HepG2 (cell line): Measurements from ENCODE around the gene UACA. TPM values are rescaled to one million over a fixed set of nuclear protein-coding genes. Genes with fewer than 3 reads are reported as not detected.

Experiments used
- CEBPB ChIP-seq: IDR thresholded peaks from 2 replicates; pipeline ENCODE4 v1.6.1; 2011; ENCODE audit warnings: low read depth, low read length, improper control_type of control experiment, borderline replicate concordance
- ELF1 ChIP-seq: sonication (generic); formaldehyde crosslinking; IDR thresholded peaks from 2 replicates; pipeline ENCODE4 v1.4.0; 2020; ENCODE audit warnings: missing genetic modification reagents
- HOXA7 ChIP-seq: sonication (generic); formaldehyde crosslinking; IDR thresholded peaks from 2 replicates; pipeline ENCODE4 v1.8.1; 2022; ENCODE audit warnings: mild to moderate bottlenecking, missing genetic modification reagents, moderate library complexity
- MBD4 ChIP-seq: IDR thresholded peaks from 2 replicates; pipeline ENCODE4 v1.6.1; 2012; ENCODE audit warnings: low read length, inconsistent platforms, borderline replicate concordance
- NKX3-1 ChIP-seq: sonication (generic); formaldehyde crosslinking; IDR thresholded peaks from 2 replicates; pipeline ENCODE4 v1.5.0; 2020; ENCODE audit warnings: missing genetic modification reagents
- PHF21A ChIP-seq: sonication (generic); formaldehyde crosslinking; IDR thresholded peaks from 2 replicates; pipeline ENCODE4 v1.5.0; 2020; ENCODE audit warnings: mild to moderate bottlenecking, missing genetic modification reagents
- RELA ChIP-seq: sonication (generic); formaldehyde crosslinking; IDR thresholded peaks from 2 replicates; pipeline ENCODE4 v1.4.0; 2020; ENCODE audit warnings: missing genetic modification reagents
- REXO4 ChIP-seq: sonication (generic); formaldehyde crosslinking; IDR thresholded peaks from 2 replicates; pipeline ENCODE4 v1.8.0; 2022; ENCODE audit warnings: missing genetic modification reagents, mild to moderate bottlenecking, borderline replicate concordance
- RORA ChIP-seq: sonication (generic); formaldehyde crosslinking; IDR thresholded peaks from 2 replicates; pipeline ENCODE4 v1.5.0; 2020; ENCODE audit warnings: mild to moderate bottlenecking, missing genetic modification reagents, moderate library complexity
- ZNF205 ChIP-seq: IDR thresholded peaks from 2 replicates; pipeline ENCODE4 v1.6.1; 2018; ENCODE audit warnings: missing biosample characterization, missing genetic modification reagents
- ZNF777 ChIP-seq: sonication (generic); formaldehyde crosslinking; IDR thresholded peaks from 2 replicates; pipeline ENCODE4 v1.4.0; 2020; ENCODE audit warnings: missing genetic modification reagents
- ZNF850 ChIP-seq: sonication (generic); formaldehyde crosslinking; conservative IDR thresholded peaks from 2 replicates; pipeline ENCODE4 v1.9.0; 2021; ENCODE audit warnings: mild to moderate bottlenecking, missing genetic modification reagents
- polyA plus RNA-seq, 8 experiments: library from polyadenylated mRNA; depleted of rRNA in 3 of 8; stranded (reverse) in 7 of 8; unstranded in 1 of 8; fragments of >200 nt; fragmentation: Illumina TruSeq in 4 of 8; extraction: Trizol in 4 of 8; gene quantifications; 2 replicates each; pipeline versions ENCODE4 v1.2.1 to v1.2.3, GENCODE V29; 2011 to 2016; ENCODE audit warnings: low read depth in 4 of 8, missing spikeins in 1 of 8, mixed read lengths in 1 of 8; ENCODE audit not compliant: insufficient read depth in 1 of 8
- total RNA-seq, 5 experiments: library from RNA; depleted of rRNA; stranded (reverse); fragments of >200 nt; fragmentation: Illumina TruSeq; extraction: Trizol; gene quantifications; 2 replicates each; pipeline ENCODE4 v1.2.3, GENCODE V29; 2016; ENCODE audit warnings: low read depth in 1 of 5
- TF ChIP-seq, protein P1 (sequence below): IDR thresholded peaks from 2 replicates; pipeline ENCODE4 v1.6.1; 2016; ENCODE audit warnings: missing compliant biosample characterization, missing genetic modification reagents, borderline replicate concordance
- TF ChIP-seq, protein P2 (sequence below): sonication (generic); formaldehyde crosslinking; IDR thresholded peaks from 2 replicates; pipeline ENCODE4 v1.4.0; 2020; ENCODE audit warnings: missing genetic modification reagents, borderline replicate concordance
- TF ChIP-seq, protein P3 (sequence below): IDR thresholded peaks from 2 replicates; pipeline ENCODE4 v1.6.1; 2016; ENCODE audit warnings: low read depth, missing genetic modification reagents, missing compliant biosample characterization
- TF ChIP-seq, protein P4 (sequence below): sonication (generic); formaldehyde crosslinking; IDR thresholded peaks from 2 replicates; pipeline ENCODE4 v1.5.1; 2020; ENCODE audit warnings: mild to moderate bottlenecking, missing genetic modification reagents

Gene UACA
- total and polyA plus RNA-seq, 2 of the 13 experiments (the other 11 are each of a cell fraction or from before 2014, with no cell fraction given) = 17.8 to 39.2 TPM

DNA sequence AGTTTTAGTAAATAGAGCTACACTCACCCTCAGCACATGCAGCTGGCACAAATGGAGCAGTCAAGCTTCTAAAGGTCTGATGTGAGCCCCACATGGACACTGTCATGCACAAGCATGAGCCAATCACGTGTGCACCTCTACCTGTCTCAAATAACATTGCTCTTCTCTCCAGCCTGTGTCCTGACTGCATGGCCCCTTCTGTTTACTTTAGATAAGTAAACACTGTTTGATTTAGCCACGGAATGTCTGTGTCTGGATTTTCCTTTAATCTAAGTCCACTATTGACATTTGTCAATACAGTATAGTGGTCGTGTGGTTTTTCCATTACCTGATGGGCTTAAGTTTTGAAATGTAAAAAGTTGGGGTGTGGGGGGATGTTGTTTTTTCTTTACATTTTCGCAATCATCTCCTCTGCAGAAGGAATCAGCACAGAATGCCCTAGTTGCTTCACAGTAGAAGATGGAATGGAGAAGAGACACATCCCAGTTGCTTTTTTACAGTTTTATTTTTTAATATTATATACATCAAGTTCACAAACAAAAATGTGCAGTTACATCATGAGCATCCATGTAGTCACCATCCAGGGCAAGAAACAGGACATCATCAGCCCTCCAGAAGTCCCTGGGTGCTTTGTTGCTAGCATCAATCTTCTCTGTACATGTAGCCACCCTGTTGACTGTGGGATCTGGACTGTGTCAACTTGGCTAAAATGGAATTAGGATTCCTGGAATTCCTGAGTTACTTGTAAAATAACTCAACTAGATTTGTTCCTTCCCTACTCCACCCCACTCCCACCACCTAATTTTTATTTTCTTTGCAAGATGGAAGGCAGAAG lies 146.1 kb downstream of the UACA start (continued):
- TF ChIP-seq ZNF850 (CRISPR knock-in tag) (no peak), MBD4 (no peak), CEBPB (peak; percentile 52; the same call in 1 of the 2 replicates), PHF21A (CRISPR knock-in tag) (peak; percentile 91), RELA (no peak), NKX3-1 (CRISPR knock-in tag) (peak; percentile 76; the same call in 1 of the 2 replicates), ZNF205 (CRISPR knock-in tag) (peak; percentile 81; the same call in 1 of the 2 replicates), RORA (CRISPR knock-in tag) (no peak), HOXA7 (CRISPR knock-in tag) (no peak), ZNF777 (CRISPR knock-in tag) (no peak), REXO4 (CRISPR knock-in tag) (no peak), ELF1 (CRISPR knock-in tag) (peak; percentile 34)
- TF ChIP-seq, protein P1, sequence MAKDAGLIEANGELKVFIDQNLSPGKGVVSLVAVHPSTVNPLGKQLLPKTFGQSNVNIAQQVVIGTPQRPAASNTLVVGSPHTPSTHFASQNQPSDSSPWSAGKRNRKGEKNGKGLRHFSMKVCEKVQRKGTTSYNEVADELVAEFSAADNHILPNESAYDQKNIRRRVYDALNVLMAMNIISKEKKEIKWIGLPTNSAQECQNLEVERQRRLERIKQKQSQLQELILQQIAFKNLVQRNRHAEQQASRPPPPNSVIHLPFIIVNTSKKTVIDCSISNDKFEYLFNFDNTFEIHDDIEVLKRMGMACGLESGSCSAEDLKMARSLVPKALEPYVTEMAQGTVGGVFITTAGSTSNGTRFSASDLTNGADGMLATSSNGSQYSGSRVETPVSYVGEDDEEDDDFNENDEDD = peak; percentile 59; the same call in 1 of the 2 replicates
- TF ChIP-seq, protein P2, sequence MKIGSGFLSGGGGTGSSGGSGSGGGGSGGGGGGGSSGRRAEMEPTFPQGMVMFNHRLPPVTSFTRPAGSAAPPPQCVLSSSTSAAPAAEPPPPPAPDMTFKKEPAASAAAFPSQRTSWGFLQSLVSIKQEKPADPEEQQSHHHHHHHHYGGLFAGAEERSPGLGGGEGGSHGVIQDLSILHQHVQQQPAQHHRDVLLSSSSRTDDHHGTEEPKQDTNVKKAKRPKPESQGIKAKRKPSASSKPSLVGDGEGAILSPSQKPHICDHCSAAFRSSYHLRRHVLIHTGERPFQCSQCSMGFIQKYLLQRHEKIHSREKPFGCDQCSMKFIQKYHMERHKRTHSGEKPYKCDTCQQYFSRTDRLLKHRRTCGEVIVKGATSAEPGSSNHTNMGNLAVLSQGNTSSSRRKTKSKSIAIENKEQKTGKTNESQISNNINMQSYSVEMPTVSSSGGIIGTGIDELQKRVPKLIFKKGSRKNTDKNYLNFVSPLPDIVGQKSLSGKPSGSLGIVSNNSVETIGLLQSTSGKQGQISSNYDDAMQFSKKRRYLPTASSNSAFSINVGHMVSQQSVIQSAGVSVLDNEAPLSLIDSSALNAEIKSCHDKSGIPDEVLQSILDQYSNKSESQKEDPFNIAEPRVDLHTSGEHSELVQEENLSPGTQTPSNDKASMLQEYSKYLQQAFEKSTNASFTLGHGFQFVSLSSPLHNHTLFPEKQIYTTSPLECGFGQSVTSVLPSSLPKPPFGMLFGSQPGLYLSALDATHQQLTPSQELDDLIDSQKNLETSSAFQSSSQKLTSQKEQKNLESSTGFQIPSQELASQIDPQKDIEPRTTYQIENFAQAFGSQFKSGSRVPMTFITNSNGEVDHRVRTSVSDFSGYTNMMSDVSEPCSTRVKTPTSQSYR = peak; percentile 92
- TF ChIP-seq, protein P3, sequence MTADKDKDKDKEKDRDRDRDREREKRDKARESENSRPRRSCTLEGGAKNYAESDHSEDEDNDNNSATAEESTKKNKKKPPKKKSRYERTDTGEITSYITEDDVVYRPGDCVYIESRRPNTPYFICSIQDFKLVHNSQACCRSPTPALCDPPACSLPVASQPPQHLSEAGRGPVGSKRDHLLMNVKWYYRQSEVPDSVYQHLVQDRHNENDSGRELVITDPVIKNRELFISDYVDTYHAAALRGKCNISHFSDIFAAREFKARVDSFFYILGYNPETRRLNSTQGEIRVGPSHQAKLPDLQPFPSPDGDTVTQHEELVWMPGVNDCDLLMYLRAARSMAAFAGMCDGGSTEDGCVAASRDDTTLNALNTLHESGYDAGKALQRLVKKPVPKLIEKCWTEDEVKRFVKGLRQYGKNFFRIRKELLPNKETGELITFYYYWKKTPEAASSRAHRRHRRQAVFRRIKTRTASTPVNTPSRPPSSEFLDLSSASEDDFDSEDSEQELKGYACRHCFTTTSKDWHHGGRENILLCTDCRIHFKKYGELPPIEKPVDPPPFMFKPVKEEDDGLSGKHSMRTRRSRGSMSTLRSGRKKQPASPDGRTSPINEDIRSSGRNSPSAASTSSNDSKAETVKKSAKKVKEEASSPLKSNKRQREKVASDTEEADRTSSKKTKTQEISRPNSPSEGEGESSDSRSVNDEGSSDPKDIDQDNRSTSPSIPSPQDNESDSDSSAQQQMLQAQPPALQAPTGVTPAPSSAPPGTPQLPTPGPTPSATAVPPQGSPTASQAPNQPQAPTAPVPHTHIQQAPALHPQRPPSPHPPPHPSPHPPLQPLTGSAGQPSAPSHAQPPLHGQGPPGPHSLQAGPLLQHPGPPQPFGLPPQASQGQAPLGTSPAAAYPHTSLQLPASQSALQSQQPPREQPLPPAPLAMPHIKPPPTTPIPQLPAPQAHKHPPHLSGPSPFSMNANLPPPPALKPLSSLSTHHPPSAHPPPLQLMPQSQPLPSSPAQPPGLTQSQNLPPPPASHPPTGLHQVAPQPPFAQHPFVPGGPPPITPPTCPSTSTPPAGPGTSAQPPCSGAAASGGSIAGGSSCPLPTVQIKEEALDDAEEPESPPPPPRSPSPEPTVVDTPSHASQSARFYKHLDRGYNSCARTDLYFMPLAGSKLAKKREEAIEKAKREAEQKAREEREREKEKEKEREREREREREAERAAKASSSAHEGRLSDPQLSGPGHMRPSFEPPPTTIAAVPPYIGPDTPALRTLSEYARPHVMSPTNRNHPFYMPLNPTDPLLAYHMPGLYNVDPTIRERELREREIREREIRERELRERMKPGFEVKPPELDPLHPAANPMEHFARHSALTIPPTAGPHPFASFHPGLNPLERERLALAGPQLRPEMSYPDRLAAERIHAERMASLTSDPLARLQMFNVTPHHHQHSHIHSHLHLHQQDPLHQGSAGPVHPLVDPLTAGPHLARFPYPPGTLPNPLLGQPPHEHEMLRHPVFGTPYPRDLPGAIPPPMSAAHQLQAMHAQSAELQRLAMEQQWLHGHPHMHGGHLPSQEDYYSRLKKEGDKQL (CRISPR knock-in tag) = peak; percentile 99
- TF ChIP-seq, protein P4, sequence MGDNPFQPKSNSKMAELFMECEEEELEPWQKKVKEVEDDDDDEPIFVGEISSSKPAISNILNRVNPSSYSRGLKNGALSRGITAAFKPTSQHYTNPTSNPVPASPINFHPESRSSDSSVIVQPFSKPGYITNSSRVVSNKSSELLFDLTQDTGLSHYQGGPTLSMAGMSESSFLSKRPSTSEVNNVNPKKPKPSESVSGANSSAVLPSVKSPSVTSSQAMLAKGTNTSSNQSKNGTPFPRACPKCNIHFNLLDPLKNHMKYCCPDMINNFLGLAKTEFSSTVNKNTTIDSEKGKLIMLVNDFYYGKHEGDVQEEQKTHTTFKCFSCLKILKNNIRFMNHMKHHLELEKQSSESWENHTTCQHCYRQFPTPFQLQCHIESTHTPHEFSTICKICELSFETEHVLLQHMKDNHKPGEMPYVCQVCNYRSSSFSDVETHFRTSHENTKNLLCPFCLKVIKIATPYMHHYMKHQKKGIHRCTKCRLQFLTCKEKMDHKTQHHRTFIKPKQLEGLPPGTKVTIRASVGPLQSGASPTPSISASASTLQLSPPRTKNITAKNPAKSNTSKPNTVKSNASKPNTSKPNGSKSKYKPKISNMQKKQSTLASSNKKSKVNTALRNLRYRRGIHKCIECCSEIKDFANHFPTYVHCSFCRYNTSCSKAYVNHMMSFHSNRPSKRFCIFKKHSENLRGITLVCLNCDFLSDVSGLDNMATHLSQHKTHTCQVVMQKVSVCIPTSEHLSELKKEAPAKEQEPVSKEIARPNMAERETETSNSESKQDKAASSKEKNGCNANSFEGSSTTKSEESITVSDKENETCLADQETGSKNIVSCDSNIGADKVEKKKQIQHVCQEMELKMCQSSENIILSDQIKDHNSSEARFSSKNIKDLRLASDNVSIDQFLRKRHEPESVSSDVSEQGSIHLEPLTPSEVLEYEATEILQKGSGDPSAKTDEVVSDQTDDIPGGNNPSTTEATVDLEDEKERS = peak; percentile 53; the same call in 1 of the 2 replicates
